Type B pancreatic cell (in vitro differentiated cells): ENCODE results near the gene C1orf52. TPM values are rescaled to one million over a fixed set of nuclear protein-coding genes. Genes with fewer than 3 reads are reported as not detected.

Experiments used
- DNase-seq: peaks from one replicate; pipeline ENCODE4 v3.0.0; 2021; ENCODE audit warnings: mixed read lengths; ENCODE audit not compliant: unreplicated experiment; ENCODE audit errors: extremely low spot score
- H3K27ac Mint-ChIP-seq: 2 replicates; pipeline ENCODE4 v1.8.0; 2021; ENCODE audit warnings: mild to moderate bottlenecking, mixed read lengths
- H3K27me3 Mint-ChIP-seq: 2 replicates; pipeline ENCODE4 v1.8.0; 2021; ENCODE audit warnings: mixed read lengths
- H3K36me3 Mint-ChIP-seq: 2 replicates; pipeline ENCODE4 v1.8.0; 2021; ENCODE audit warnings: mixed read lengths
- H3K4me1 Mint-ChIP-seq: one replicate; pipeline ENCODE4 v1.8.0; 2021; ENCODE audit warnings: mixed read lengths; ENCODE audit not compliant: unreplicated experiment
- H3K4me3 Mint-ChIP-seq: 2 replicates; pipeline ENCODE4 v1.8.0; 2021; ENCODE audit warnings: mild to moderate bottlenecking, mixed read lengths
- H3K9me3 Mint-ChIP-seq: 2 replicates; pipeline ENCODE4 v1.8.0; 2021; ENCODE audit warnings: mixed read lengths
- total RNA-seq: library from RNA; stranded (reverse); gene quantifications from 2 replicates; pipeline ENCODE4 v1.2.1, GENCODE V29; 2021; ENCODE audit warnings: low replicate concordance
- TF ChIP-seq, protein P1 (sequence below): fragments of 200-600 bp; sonication (generic); conservative IDR thresholded peaks from 2 replicates; pipeline ENCODE4 v1.5.0; 2021; ENCODE audit warnings: antibody characterized with exemption, mild to moderate bottlenecking

C1orf52 gene
- total RNA-seq, 1 donor from 2014 or later: 31.2 TPM

- Mint-ChIP-seq H3K4me3 (no peak overlapping the region), H3K36me3 (no peaks in the 10 kb centered on the region), H3K9me3 (no peaks in the 10 kb centered on the region), H3K27me3 (no peaks in the 10 kb centered on the region), H3K4me1 (peaks cover 29% of the 10 kb centered on the region), H3K27ac (no peak overlapping the region)
- no peak for DNase-seq
- TF ChIP-seq, protein P1, sequence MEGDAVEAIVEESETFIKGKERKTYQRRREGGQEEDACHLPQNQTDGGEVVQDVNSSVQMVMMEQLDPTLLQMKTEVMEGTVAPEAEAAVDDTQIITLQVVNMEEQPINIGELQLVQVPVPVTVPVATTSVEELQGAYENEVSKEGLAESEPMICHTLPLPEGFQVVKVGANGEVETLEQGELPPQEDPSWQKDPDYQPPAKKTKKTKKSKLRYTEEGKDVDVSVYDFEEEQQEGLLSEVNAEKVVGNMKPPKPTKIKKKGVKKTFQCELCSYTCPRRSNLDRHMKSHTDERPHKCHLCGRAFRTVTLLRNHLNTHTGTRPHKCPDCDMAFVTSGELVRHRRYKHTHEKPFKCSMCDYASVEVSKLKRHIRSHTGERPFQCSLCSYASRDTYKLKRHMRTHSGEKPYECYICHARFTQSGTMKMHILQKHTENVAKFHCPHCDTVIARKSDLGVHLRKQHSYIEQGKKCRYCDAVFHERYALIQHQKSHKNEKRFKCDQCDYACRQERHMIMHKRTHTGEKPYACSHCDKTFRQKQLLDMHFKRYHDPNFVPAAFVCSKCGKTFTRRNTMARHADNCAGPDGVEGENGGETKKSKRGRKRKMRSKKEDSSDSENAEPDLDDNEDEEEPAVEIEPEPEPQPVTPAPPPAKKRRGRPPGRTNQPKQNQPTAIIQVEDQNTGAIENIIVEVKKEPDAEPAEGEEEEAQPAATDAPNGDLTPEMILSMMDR: no peak
Measured at GRCh38 chr1:85223334-85223733, 36.1 kb downstream of the C1orf52 start.

GRCh38 chr1:85220756-85221201 lies 38.7 kb downstream of the C1orf52 start:
- Mint-ChIP-seq H3K36me3 (no peaks in the 10 kb centered on the region), H3K27me3 (no peaks in the 10 kb centered on the region), H3K9me3 (no peaks in the 10 kb centered on the region), H3K4me3 (no peak overlapping the region), H3K27ac (no peak overlapping the region), H3K4me1 (peaks cover 25% of the 10 kb centered on the region)
- TF ChIP-seq, protein P1: no peak
- DNase-seq: no peak

- TF ChIP-seq, protein P1: no peak
- no peak overlapping the region for H3K27ac Mint-ChIP-seq
- no peak for DNase-seq
- H3K27me3 Mint-ChIP-seq: no peaks in the 10 kb centered on the region
- H3K36me3 Mint-ChIP-seq: no peaks in the 10 kb centered on the region
- H3K4me1 Mint-ChIP-seq: peaks cover 22% of the 10 kb centered on the region
- H3K4me3 Mint-ChIP-seq: no peak overlapping the region
- H3K9me3 Mint-ChIP-seq: no peaks in the 10 kb centered on the region
Measured at GRCh38 chr1:85219853-85220610, 39.4 kb downstream of the C1orf52 start.

- H3K4me1 Mint-ChIP-seq: peaks cover 13% of the 10 kb centered on the region
- no peak overlapping the region for H3K27ac Mint-ChIP-seq
- H3K36me3 Mint-ChIP-seq: no peaks in the 10 kb centered on the region
- no peaks in the 10 kb centered on the region for H3K27me3 Mint-ChIP-seq
- H3K9me3 Mint-ChIP-seq: no peaks in the 10 kb centered on the region
- H3K4me3 Mint-ChIP-seq: no peak overlapping the region
- TF ChIP-seq, protein P1: no peak
- no peak for DNase-seq
Measured at GRCh38 chr1:85216697-85217096, 42.8 kb downstream of the C1orf52 start.

DNA sequence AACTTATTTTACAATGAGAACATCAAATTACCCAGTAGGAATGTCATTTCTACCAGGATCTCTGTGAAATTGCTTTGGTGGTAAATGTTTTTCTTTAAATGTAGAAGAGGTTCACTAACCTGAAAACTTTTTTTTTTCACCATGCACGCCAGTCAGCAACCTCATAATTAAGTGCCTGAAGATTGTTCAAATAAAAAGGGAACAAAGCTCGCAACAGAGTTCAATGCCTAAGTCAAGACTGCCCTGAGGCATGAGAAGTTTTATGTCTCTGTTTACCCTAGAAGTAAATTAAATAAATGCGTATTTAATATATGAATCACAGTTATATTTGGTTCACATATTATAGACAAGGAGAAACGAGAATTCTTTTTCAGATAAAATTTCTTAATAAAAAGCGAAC lies 44.8 kb downstream of the C1orf52 start:
- Mint-ChIP-seq H3K27ac (no peak overlapping the region), H3K4me3 (no peak overlapping the region)
- TF ChIP-seq, protein P1: no peak

More for the DNA sequence above, 44.8 kb downstream of the C1orf52 start:
- DNase-seq: no peak
- no peaks in the 10 kb centered on the region for H3K9me3 Mint-ChIP-seq
- peaks cover 6% of the 10 kb centered on the region for H3K4me1 Mint-ChIP-seq
- H3K36me3 Mint-ChIP-seq: no peaks in the 10 kb centered on the region
- H3K27me3 Mint-ChIP-seq: no peaks in the 10 kb centered on the region
